ENCODE results near the gene TBC1D21.

- TF ChIP-seq CTCF (IDR thresholded peaks at IDR 0.05) (no peak), POLR2A (IDR thresholded peaks at IDR 0.05) (no peak)
These were observed 53.7 kb downstream of the TBC1D21 start for GRCh38 chr15:73927003-73927475.
